KBM-7 (cell line): Measurements from ENCODE around the gene MACROD2.
"Not testable (repeated sequence)": the region's sequence is repeated elsewhere in the genome, so short reads cannot be mapped to it uniquely, and the experiment has no call there.

Experiments used
- DNase-seq: peaks from one replicate; pipeline ENCODE4 v3.0.0-alpha.2; 2015
- in situ Hi-C: fragments of 300-500 bp; cut with MboI; formaldehyde crosslinking; loops from 2 replicates; pipeline ENCODE4 v1.14.3; 2020; ENCODE audit warnings: low sequenced_read_pairs, low pct_unique_long_range_greater_than_20kb, mixed read lengths

MACROD2 gene

GRCh38 chr20:15938847-15939246, 1943.5 kb downstream of the MACROD2 start:
- in situ Hi-C loops: no loop called here
- no peak for DNase-seq

GRCh38 chr20:15940127-15940526, 1944.8 kb downstream of the MACROD2 start:
- in situ Hi-C loops: no loop called here

GRCh38 chr20:15942130-15942529, 1946.8 kb downstream of the MACROD2 start:
- in situ Hi-C loops: no loop called here
- DNase-seq: no peak

More at GRCh38 chr20:15940127-15940526, 1944.8 kb downstream of the MACROD2 start:
- DNase-seq: no peak

- in situ Hi-C loops: no loop called here
- DNase-seq: no peak
Observed at GRCh38 chr20:15945289-15945688, 1950.0 kb downstream of the MACROD2 start.

- DNase-seq: no peak
- in situ Hi-C loops: no loop called here
Observed at GRCh38 chr20:15949391-15949790, 1954.1 kb downstream of the MACROD2 start.

GRCh38 chr20:15951658-15952057, 1956.3 kb downstream of the MACROD2 start:
- DNase-seq: no peak
- in situ Hi-C loops: no loop called here

GRCh38 chr20:15958142-15958541, 1962.8 kb downstream of the MACROD2 start:
- in situ Hi-C loops: no loop called here
- no peak for DNase-seq

- DNase-seq: no peak
- in situ Hi-C loops: no loop called here
Observed at GRCh38 chr20:15965165-15965564, 1969.8 kb downstream of the MACROD2 start.

- in situ Hi-C loops: no loop called here
- DNase-seq: no peak
Observed at GRCh38 chr20:15967334-15967733, 1972.0 kb downstream of the MACROD2 start.

GRCh38 chr20:15976047-15976736, 1980.9 kb downstream of the MACROD2 start:
- no peak for DNase-seq
- in situ Hi-C loops: no loop called here

GRCh38 chr20:15977026-15977425, 1981.7 kb downstream of the MACROD2 start:
- no peak for DNase-seq
- in situ Hi-C loops: no loop called here

- no peak for DNase-seq
- in situ Hi-C loops: no loop called here
Observed at GRCh38 chr20:15977758-15978157, 1982.4 kb downstream of the MACROD2 start.

- DNase-seq, in situ Hi-C loops: not testable (repeated sequence)
Observed at GRCh38 chr20:15985494-15986368, 1990.4 kb downstream of the MACROD2 start.

- DNase-seq: no peak
- in situ Hi-C loops: no loop called here
Observed at GRCh38 chr20:15986690-15987089, 1991.4 kb downstream of the MACROD2 start.

- DNase-seq: no peak
- in situ Hi-C loops: no loop called here
Observed at GRCh38 chr20:15991279-15991678, 1996.0 kb downstream of the MACROD2 start.

- no peak for DNase-seq
Observed at GRCh38 chr20:15992564-15992963, 1997.2 kb downstream of the MACROD2 start.

GRCh38 chr20:16000112-16000511, 2004.8 kb downstream of the MACROD2 start:
- in situ Hi-C loops: no loop called here
- no peak for DNase-seq

More at GRCh38 chr20:15992564-15992963, 1997.2 kb downstream of the MACROD2 start:
- in situ Hi-C loops: no loop called here

GRCh38 chr20:16001286-16001685, 2006.0 kb downstream of the MACROD2 start:
- DNase-seq: no peak
- in situ Hi-C loops: no loop called here

GRCh38 chr20:16003310-16003709, 2008.0 kb downstream of the MACROD2 start:
- in situ Hi-C loops: no loop called here

GRCh38 chr20:16004108-16004854, 2009.0 kb downstream of the MACROD2 start:
- DNase-seq: no peak
- in situ Hi-C loops: no loop called here

More at GRCh38 chr20:16003310-16003709, 2008.0 kb downstream of the MACROD2 start:
- no peak for DNase-seq
